ENCODE data around the gene ADAMTSL2.

DNA sequence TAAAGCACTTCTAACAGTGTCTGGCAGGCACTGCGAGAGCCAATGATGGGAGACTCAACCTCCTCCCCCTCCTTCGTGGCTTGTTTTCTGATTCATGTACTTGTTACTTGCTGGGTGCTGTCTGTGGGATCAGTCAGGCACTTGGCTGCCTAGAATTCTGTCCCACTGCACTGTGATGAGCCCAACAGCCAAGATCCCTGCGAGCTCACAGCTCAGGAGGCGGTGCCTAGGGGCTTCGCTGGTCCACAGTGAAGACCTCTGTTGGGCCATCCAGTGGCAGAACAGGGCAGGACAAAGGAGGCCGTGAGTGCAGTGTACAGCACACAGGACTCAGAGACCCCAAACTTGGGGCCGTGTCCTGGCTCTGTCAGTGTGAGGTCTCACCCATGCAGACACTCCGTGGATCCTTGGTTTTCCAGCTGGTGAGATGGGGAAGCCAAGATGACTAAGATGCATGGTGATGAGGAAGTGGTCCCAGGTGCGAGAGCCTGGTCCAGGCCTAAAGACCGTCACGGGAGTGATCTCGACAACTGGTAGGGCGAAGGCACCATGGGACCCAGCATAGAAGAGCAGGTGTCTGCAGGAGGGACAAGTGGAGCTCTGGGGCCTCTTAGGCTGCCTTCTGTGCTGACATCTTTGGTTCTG lies 29.2 kb upstream of the ADAMTSL2 start:
- no peak for TF ChIP-seq CTCF (IDR thresholded peaks at IDR 0.05; ENCODE audit: low read depth, low read length)
- no peak for TF ChIP-seq EZH2phosphoT487 (IDR thresholded peaks at IDR 0.05; ENCODE audit: low read depth)
